ENCODE data around the gene RIPOR1.

RIPOR1 gene

GRCh38 chr16:67558859-67559258 lies 30.2 kb downstream of the RIPOR1 start:
- no peak for DNase-seq

- no peak for DNase-seq
Observed at GRCh38 chr16:67560827-67561342, 32.3 kb downstream of the RIPOR1 start.

GRCh38 chr16:67561501-67561823 lies 32.8 kb downstream of the RIPOR1 start:
- no peak for DNase-seq

- DNase-seq, result peak; percentile 97
Observed at GRCh38 chr16:67561824-67562525, 33.3 kb downstream of the RIPOR1 start.

GRCh38 chr16:67562526-67562917 lies 33.9 kb downstream of the RIPOR1 start, which contains the start of gene CTCF:
Gene CTCF, plus strand, starts transcription at chr16:67562526. Its CDS starts 48,307 bp downstream, at chr16:67610833.
- DNase-seq, result peak; percentile 85

- DNase-seq, result peak; percentile 59
Observed at GRCh38 chr16:67562918-67563707, 34.5 kb downstream of the RIPOR1 start.

- no peak for DNase-seq
Observed at GRCh38 chr16:67563708-67564468, 35.3 kb downstream of the RIPOR1 start.

GRCh38 chr16:67565470-67566100 lies 37.0 kb downstream of the RIPOR1 start:
- no peak for DNase-seq

GRCh38 chr16:67571464-67571863 lies 42.8 kb downstream of the RIPOR1 start:
- DNase-seq, result no peak

- no peak for DNase-seq
Observed at GRCh38 chr16:67571981-67572431, 43.4 kb downstream of the RIPOR1 start.

GRCh38 chr16:67579686-67580085 lies 51.1 kb downstream of the RIPOR1 start:
- DNase-seq, result no peak

GRCh38 chr16:67580202-67580601 lies 51.6 kb downstream of the RIPOR1 start:
- no peak for DNase-seq

GRCh38 chr16:67593288-67593687 lies 64.7 kb downstream of the RIPOR1 start:
- DNase-seq, result no peak

- no peak for DNase-seq
Observed at GRCh38 chr16:67593701-67594100, 65.1 kb downstream of the RIPOR1 start.

GRCh38 chr16:67594256-67594915 lies 65.8 kb downstream of the RIPOR1 start:
- no peak for DNase-seq

- DNase-seq, result no peak
Observed at GRCh38 chr16:67594956-67595355, 66.3 kb downstream of the RIPOR1 start.

Measured in activated gamma-delta T cell (primary cell).